Right hindlimb (tissue), 1 donor: ENCODE results near the gene GMFB.

Experiments
- DNase-seq: peaks from one replicate; pipeline ENCODE4 v3.0.0-alpha.2; 2018

Gene GMFB

DNA sequence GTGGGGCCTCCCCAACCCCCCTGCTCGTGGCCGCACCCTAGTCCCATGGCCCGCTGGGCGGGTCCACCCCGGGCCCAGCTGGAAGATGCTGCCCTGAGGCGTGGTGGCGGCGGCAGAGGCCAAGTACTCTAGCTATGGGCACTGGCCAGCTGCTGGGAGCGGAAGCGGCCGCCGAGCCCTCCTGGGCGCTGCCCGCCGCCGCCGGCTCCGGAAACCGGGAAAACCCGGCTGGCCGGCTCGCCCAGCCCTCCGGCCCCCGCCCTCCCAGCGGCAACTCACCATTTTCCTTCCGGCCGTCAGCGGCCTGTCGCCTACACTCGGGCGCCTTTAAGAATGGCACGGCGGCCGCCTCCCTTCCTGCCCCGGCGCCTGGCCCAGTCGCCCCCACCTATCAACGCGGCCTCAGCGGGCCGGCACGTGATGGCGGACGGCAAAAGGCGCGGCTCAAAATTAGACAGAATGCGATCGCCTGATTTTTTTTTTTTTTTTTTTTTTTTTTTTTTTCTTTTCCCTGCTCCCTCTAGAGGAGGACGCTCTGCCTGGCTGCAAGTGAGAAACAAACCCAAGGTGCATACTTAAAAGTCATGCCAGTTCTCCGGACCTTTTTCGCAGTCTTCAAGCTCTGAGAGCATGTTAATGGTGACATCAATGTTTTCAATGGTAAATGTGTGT lies at the start of gene GMFB:
GMFB (minus strand) TSS at position 335 of the 672 bp plus-strand sequence; CDS start at position 282, 53 bp downstream.
- DNase-seq, result peak; percentile 93

DNA sequence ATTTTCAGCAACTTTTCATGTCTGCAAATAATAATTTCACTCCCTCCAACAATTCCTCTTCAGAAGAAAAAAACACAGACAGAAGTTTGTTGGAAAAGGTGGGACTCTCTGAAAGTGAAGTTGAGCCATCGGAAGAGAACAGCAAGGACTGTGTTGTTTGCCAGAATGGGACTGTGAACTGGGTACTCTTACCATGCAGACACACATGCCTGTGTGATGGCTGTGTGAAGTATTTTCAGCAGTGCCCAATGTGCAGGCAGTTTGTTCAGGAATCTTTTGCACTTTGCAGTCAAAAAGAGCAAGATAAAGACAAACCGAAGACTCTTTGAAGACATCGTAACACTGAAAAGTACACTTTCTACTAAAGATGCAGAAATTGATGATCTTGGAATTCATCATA lies 49.3 kb upstream of the GMFB start:
- DNase-seq, result no peak

DNA sequence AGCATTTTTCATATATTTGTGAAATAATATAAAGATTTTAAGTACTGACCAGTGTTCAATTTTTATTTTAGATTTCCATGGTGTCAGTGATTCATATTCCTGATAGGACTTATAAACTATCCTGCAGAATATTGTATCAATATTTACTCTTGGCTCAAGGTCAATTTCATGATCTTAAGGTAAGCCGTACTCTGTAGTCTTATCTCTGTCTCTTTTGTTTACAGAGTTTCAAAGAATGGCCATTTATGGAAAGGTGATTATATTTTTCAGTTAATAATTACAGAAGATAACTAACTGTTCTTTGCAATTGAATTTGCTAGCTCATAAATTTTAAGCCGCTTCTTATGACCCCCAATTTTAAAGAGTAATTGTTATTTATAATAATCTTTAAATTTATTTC lies 48.9 kb upstream of the GMFB start:
- DNase-seq, result no peak

DNA sequence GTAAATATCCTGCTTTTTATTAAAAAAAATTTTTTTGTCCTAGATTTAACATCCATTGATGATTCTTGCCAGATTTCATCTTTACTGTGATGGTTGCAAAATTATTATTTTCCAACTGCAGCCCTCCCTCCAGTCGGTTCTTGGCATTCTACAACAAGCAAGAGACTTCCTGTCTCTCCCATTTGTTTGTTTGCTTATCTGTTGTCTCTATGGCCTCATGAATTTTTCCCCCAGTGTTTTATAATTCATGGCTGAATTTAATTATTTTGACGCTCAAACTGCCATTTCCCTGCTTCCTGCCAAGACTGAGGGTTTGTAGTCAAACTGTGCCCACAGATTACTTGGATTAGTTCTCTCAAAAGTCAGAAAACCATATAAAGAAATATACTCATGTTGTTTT lies 46.9 kb upstream of the GMFB start:
- no peak for DNase-seq

DNA sequence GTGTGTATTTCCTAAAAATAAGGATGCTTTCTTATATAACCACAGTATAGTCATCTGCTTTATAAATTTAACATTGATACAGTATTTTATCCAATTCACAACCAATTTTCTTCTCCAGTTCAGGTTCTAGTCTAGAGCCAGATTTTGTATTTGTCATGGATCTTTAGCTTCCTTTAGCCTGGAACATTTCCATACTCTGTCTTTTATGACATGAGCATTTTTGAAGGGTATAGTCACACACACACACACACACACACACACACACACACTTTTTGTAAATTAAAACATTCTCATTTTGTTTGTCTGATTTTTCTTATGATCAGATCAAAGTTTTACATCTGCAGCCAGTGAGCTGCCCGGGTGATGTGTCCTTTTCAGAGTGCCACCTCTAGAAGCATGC lies 46.3 kb upstream of the GMFB start:
- DNase-seq, result no peak

DNA sequence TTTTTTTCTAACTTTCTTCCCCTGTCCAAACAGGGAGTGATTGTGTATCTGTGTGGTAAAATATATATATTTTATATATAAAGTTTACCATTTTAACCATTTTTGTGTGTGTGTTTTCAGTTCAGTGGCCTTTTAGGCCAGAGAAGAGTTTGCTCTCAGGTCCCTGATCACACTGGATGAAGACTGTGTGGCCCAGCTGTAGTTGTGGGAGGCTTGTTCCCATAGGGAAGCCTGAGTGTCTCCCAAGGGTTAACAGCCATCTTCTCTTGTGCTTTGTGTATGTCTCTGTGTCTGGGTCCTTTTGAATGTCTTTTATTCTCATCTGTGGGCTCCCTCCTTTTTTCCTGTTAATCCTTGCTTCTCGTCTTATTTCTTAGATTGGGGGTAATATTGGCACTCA lies 44.3 kb upstream of the GMFB start:
- no peak for DNase-seq

DNA sequence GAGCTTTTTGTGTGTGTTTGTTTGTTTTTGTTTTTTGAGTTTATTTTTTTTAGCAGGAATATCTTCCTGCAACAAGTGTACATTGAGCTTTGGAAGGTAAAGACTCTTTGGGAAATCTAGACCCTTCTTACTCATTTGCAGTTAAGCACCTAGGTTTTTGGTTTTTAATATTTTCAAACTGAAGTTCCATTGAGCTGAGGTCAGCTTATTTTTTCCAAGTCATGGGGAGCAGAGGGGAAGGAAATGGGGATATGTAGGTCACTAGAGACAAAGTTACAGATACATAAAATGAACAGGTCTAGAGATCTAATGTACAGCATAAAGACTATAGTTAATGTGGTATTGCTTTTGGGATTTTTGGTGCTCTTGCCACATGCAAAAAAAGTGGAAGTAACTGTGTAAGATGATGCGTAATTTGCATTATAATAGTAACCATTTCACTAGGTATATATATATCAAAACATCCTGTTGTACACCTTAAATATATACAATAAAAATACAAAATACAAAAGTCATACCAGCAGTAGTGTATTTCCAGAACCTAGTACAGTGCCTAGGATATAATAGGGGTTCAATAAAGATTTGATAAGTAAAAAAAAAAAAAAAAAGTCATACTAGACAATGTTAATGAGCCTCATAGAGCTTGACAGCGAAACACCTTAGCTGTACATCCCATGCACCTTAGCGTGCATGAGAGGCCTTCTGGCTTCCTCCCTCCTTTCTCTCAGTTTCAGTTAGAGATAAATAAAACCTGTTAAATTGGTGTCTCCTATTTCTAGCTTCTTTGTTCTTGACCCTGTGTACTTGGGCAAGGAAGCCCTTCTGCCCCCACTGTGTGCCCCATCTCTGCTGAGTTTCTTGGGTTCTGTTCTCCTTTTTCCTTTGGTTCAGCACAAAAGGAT lies 43.6 kb upstream of the GMFB start:
- DNase-seq, result no peak

DNA sequence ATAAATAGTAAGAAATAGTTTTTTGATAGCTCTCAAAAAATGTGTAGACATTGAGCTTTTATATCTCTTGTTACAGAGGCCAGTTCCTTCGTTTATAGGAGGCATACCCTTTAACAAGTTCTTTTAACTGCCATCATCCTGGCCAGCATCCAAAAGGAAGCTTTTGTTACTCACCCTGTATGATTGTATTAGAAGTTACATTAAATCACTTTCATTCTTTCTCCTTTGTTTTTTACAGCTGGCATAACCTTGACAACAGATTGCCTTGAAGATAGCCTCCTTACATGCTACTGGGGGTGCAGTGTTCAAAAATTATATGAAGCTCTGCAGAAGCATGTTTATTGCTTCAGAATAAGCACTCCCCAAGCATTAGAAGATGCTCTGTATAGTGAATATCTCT lies 41.0 kb upstream of the GMFB start:
- no peak for DNase-seq

DNA sequence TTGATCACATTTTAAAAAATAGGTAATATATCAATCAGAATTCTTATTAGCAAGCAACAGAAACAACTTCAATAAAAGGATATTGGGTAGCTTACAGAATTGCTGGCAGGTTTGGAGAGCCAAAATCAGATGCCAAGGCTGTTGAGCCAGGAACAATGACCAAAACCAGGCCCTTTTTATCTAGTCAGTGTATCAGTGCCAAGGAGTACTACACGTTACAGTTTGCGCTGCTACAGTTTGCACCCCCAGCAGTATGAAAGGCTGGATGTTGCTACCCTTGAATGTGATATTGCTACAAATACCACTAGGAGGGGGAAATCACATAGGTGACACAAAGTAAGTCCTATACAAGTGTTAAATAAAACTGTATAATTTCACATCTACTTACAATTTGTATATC lies 40.2 kb upstream of the GMFB start:
- DNase-seq, result no peak

DNA sequence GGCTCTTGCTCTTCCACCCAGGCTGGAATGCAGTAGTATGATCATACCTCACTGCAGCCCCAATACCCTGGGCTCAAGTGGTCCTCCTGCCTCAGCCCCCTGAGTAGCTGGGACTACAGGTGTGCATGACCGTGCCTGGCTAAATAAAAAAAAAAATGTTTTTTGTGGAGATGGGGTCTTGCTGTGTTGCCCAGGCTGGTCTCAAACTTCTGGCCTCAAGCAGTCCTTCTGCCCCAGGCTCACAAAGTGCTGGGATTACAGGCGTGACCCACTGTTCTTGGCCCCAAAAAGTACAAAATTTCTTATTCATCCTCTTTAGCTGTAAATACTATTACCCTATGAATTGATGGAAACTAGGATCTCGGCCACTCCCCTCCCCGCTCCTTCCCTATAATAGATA lies 35.6 kb upstream of the GMFB start:
- DNase-seq, result no peak

DNA sequence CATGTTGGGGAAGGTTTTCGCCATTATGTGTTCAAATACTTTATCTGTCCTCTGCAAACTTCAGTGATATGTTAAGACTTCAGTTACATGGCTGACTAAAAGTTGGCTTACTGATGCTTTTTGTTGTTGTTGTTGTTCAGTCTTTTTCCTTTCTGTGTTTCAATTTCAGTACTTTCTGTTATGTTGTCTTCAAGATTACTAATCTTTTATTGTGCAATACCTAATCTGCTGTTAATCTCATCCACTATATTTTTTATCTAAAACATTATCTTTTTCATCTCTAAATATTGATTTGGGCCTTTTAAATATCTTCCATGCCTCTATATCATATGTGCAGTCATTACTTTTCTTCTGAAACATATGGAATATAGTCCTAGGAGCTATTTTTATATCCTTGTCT lies 27.9 kb upstream of the GMFB start:
- no peak for DNase-seq

DNA sequence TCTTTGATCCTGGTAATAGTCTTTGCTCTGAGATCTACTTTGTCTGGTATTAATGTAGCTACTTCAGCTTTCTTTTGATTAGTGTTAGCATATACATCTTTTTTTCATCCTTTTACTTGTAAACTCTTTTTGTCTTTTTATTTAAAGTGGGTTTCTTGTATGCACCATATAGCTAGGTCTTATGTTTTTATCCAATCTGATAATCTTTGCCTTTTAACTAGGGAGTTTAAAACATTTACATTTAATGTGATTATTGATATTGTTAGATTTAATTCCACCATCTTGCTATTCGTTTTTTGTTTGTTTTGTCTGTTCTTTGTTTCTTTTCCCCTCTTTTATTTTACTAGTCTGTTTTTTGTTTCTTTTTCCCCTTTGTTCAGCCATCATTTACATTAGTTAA lies 26.9 kb upstream of the GMFB start:
- DNase-seq, result no peak

DNA sequence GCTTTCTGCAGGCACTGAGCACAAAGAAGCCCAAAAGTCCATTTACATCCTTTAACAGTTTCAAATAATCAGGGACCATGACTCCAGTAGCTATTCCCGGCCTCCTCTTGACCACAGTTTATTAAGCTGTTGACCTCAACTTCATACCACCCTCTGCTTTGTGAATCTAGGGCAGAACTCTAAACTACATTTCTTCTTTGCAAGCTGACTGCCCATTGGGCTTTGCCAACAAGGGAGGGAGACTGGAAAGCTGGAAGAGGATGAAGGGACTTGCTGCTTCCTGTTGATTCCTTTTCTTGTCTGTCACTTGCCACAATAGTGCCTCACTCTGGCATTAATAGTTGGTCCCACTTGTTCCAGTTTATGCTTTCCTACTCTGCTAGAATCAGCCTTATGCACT lies 23.6 kb upstream of the GMFB start:
- no peak for DNase-seq

DNA sequence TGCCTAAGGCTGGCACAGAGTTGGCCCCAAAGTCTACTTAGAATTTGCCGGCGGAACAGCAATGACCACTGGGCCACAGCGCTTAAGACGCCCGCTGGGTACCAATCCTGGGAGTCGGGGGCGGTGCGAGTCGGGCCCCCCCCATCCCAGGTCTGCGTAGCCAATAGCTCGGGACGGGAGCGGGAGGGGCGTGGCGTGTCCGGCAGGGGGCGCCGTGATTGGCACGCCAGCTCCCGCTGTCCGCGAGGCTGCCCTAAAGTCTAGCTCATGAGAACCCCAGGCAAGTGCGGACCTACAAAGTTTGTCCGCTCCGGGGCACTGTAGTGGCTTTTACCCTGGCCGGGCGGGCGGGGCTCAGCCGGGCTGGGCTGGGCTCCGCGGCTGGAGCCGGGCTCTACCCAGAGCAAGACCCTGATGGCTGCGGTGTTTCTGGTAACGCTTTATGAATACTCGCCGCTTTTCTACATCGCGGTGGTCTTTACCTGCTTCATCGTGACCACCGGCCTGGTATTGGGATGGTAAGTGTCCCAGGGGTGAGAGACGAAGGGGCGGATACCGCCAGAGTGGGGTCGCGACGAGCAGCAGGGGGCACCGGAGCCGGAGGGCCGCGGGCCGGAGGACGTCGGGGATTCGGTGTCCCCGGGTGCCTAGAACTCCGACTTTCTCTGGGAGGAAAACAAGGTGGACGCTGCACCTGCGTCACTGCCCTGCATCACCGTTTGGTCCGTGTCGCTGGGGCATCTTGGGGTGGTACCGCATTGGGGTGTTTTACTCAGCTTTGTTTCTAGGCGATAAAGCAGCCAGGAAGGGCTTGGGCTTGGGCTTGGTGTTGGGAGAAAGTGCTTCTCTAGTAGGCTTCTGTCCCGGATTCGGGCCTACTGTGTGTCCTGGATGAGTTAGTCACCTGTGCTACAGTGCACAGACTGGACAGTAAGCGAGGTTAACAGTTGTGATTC lies 21.0 kb upstream of the GMFB start, which contains the start of gene CGRRF1:
CGRRF1 (plus strand) TSS at position 361 of the 956 bp plus-strand sequence; CDS start at position 415, 54 bp downstream.
- DNase-seq, result peak; percentile 99

DNA sequence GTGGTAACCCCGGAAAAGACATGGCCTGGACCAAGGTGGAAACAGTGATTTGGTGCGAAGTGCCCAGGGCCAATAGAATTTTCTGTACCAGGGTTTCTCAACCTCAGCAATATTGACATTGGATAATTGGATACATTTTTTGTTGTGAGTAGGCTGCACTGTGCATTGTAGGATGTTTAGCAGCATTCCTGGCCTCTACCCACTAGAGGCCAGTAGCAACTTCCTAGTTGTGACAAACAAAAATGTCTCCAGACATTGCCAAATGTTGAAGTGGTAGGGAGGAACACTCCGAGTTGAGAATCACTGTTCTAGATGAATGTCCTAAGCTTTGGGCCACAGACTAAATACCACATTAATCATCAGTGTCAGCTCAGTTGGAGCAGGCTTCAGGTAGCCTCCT lies 14.7 kb upstream of the GMFB start:
- DNase-seq, result no peak

DNA sequence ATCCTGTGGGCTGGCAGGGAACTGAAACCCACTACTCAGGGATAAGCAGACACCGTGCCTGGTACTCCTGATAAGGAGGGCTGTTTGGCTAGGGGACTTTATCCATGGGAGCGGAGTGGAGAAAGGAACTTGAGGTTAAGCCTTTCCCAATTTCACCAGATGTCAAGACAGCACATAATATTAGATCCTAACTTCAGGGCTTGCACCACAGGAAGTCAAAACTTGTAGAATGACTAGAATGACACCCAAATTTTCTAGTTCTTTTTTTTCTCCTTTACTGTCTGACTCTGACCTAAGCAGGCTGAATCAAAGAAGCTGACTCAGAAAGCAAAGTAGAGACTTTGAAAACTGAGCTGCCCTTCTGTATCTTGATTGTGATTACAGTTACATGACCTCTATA lies 13.8 kb upstream of the GMFB start:
- no peak for DNase-seq

DNA sequence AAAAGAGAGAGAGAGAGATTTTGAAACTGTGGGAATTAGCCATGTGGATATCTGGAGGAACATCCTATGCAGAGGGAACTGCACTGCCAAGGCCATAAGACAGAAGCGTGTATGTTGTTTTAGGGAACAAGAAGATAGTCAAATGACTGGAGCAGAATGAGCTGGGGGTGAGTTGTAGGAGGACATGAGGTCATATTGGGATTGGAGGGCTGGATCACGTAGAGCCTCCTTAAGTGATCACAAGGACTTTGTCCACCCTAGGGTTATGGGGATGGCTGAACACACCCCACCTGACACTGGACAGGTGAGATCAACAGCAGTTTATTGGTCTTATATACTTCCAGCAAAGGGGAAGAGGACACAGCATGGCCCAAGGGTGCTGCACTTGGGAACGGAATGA lies 12.7 kb upstream of the GMFB start:
- DNase-seq, result no peak

DNA sequence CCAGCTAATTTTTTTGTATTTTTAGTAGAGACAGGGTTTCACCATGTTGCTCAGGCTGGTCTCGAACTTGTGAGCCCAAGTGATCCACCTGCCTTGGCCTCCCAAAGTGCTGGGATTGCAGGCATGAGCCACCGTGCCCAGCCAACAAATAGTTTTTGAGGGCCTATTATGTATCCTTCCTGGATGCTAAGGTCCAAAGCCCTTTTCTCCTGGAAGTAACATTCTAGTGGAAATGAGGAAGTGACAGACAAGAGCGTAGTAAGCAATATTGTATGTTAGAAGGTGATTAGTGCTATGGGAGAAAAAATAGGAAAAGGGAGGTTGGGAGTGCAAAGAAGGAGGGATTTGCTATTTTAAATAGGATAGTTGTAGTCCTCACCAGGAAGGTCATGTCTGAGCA lies 12.0 kb upstream of the GMFB start:
- no peak for DNase-seq

DNA sequence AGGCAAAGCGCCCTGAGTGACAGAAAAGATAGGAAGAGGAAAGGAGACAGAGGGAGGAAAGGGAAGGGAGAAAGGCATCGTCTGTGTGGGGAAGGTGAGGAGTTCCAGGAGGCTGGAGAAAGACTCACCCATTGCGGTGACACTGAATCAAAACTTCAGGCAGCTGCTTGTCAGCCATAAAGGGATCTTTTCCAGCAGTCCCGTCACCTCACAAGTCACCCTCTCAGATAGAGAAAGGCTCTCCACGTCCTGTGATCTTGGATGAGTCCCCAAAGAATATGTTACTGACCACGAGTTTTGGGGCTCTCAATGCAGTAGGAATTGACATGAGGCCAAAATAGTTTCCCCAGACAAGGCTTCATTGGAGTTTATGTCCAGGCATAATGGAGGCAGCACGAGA lies 9.8 kb upstream of the GMFB start:
- DNase-seq, result no peak

DNA sequence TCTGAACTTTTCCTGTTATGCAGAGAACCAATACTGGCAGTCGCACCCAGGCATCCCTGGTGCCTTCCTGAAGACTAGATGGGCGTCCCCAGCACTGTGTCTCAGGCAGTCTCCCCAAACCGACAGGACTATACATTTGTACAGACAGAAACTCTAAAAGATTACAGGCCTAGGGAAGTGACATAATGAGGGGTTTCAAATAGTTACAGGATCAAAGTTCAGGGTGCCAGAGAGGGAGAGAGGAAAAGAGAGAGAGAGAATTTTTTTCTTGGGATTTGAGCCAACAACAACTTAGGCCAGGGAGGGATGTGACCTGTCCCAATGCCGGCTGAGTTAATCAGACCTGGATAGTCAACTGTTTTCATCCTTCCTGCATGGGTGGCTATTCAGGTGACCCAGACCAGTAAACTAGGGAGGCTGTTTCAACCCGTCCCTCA lies 9.3 kb upstream of the GMFB start:
- DNase-seq, result no peak

DNA sequence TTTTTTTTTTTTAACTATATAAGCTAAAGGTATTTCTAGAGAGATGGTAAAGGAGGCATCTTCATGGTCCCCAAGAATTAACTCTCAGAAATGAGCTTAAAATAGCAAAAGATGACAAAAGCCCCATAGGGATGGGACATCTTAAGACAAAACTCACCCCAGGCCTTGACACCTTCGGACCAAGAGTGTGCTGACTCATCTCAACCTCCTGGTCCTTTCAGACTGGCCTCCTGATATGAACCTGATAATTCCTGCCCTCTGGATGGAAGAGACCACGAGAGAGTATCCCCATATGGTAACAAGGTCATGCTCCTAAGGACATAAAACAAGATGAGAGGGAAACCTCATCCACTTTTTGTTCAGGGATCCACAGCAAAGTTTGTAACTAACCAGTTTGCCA lies 8.4 kb upstream of the GMFB start:
- no peak for DNase-seq

DNA sequence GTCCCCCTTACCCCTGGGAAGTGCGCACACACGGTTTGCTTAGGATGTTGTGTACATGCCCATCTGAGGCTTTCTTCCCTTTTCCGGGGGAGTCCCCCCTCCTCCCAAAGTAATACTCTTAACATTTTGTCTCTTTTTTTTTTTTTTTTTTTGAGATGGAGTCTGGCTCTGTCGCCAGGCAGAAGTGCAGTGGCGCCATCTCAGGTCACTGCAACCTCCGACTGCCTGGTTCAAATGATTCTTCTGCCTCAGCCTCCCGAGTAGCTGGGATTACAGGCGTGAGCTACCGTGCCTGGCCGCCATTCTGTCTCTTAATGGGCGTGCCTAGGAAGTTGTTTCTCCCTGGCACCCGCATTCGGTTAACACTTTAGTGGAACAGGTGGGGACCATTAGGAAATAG lies 4.5 kb upstream of the GMFB start:
- DNase-seq, result no peak
